ENCODE results near the gene SDC3.

Gene SDC3

GRCh38 chr1:30838996-30839395 lies 69.6 kb downstream of the SDC3 start:
- H3K4me3 ChIP-seq (replicated peaks; ENCODE audit: insufficient read depth, low read length) = no peak overlapping the region
- DNase-seq (ENCODE audit: low read depth in 1 of 2, low spot score in 1 of 2) = no peak
- no peak for TF ChIP-seq REST (IDR thresholded peaks at IDR 0.05; ENCODE audit: insufficient replicate concordance, low read depth)
- no peak for TF ChIP-seq SPI1 (IDR thresholded peaks at IDR 0.05; ENCODE audit: borderline replicate concordance, low read depth)
- TF ChIP-seq, protein P1, sequence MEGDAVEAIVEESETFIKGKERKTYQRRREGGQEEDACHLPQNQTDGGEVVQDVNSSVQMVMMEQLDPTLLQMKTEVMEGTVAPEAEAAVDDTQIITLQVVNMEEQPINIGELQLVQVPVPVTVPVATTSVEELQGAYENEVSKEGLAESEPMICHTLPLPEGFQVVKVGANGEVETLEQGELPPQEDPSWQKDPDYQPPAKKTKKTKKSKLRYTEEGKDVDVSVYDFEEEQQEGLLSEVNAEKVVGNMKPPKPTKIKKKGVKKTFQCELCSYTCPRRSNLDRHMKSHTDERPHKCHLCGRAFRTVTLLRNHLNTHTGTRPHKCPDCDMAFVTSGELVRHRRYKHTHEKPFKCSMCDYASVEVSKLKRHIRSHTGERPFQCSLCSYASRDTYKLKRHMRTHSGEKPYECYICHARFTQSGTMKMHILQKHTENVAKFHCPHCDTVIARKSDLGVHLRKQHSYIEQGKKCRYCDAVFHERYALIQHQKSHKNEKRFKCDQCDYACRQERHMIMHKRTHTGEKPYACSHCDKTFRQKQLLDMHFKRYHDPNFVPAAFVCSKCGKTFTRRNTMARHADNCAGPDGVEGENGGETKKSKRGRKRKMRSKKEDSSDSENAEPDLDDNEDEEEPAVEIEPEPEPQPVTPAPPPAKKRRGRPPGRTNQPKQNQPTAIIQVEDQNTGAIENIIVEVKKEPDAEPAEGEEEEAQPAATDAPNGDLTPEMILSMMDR (IDR thresholded peaks at IDR 0.05; ENCODE audit: insufficient read depth, low read length) = no peak
- TF ChIP-seq POLR2AphosphoS5 (IDR thresholded peaks at IDR 0.05; ENCODE audit: low read depth) = no peak
- TF ChIP-seq GABPA (IDR thresholded peaks at IDR 0.05; ENCODE audit: low read depth) = no peak
- H3K27me3 ChIP-seq (ENCODE audit: insufficient read depth, poor library complexity, severe bottlenecking) = peaks cover 29% of the 10 kb centered on the region
- no peak overlapping the region for H3K27ac ChIP-seq (replicated peaks)

- Histone ChIP-seq H3K4me3 (replicated peaks; ENCODE audit: insufficient read depth, low read length) (no peak overlapping the region), H3K27me3 (ENCODE audit: insufficient read depth, poor library complexity, severe bottlenecking) (peaks cover 24% of the 10 kb centered on the region), H3K27ac (replicated peaks) (no peak overlapping the region)
- TF ChIP-seq, protein P1 (IDR thresholded peaks at IDR 0.05; ENCODE audit: insufficient read depth, low read length) = no peak
- no peak for TF ChIP-seq SPI1 (IDR thresholded peaks at IDR 0.05; ENCODE audit: borderline replicate concordance, low read depth)
- no peak for TF ChIP-seq REST (IDR thresholded peaks at IDR 0.05; ENCODE audit: insufficient replicate concordance, low read depth)
- no peak for TF ChIP-seq GABPA (IDR thresholded peaks at IDR 0.05; ENCODE audit: low read depth)
- no peak for TF ChIP-seq POLR2AphosphoS5 (IDR thresholded peaks at IDR 0.05; ENCODE audit: low read depth)
- no peak for DNase-seq (ENCODE audit: low read depth in 1 of 2, low spot score in 1 of 2)
These were observed 70.9 kb downstream of the SDC3 start for GRCh38 chr1:30837653-30838052.

DNA sequence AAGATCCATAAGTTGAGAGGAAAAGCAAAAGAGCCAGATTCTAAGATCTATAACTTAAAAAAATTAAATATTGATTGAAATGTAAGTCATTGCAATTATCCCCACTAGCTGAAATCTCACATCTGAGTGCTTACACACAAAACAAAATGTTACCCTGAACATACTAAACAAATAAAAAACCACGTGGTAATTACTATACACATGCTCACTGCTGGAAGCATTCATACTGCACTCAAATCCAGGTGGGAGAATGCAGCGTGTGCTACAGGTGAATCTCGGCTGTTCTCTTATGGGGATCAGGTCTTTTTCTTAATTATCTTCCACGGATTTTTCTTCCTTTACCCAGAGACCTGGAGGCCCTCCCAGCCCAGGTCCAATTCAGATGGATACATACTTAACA lies 74.3 kb downstream of the SDC3 start:
- TF ChIP-seq REST (IDR thresholded peaks at IDR 0.05; ENCODE audit: insufficient replicate concordance, low read depth) (no peak), SPI1 (IDR thresholded peaks at IDR 0.05; ENCODE audit: borderline replicate concordance, low read depth) (no peak), GABPA (IDR thresholded peaks at IDR 0.05; ENCODE audit: low read depth) (no peak), POLR2AphosphoS5 (IDR thresholded peaks at IDR 0.05; ENCODE audit: low read depth) (no peak)
- TF ChIP-seq, protein P1 (IDR thresholded peaks at IDR 0.05; ENCODE audit: insufficient read depth, low read length) = no peak
- no peak for DNase-seq (ENCODE audit: low read depth in 1 of 2, low spot score in 1 of 2)
- no peak overlapping the region for H3K4me3 ChIP-seq (replicated peaks; ENCODE audit: insufficient read depth, low read length)
- peaks cover 13% of the 10 kb centered on the region for H3K27me3 ChIP-seq (ENCODE audit: insufficient read depth, poor library complexity, severe bottlenecking)
- no peak overlapping the region for H3K27ac ChIP-seq (replicated peaks)

All from HL-60 (cell line).